ENCODE measurements around the gene CCDC33.

CCDC33 gene

GRCh38 chr15:74290645-74291044 is 54.5 kb downstream of the CCDC33 start:
- no peak for DNase-seq

DNA sequence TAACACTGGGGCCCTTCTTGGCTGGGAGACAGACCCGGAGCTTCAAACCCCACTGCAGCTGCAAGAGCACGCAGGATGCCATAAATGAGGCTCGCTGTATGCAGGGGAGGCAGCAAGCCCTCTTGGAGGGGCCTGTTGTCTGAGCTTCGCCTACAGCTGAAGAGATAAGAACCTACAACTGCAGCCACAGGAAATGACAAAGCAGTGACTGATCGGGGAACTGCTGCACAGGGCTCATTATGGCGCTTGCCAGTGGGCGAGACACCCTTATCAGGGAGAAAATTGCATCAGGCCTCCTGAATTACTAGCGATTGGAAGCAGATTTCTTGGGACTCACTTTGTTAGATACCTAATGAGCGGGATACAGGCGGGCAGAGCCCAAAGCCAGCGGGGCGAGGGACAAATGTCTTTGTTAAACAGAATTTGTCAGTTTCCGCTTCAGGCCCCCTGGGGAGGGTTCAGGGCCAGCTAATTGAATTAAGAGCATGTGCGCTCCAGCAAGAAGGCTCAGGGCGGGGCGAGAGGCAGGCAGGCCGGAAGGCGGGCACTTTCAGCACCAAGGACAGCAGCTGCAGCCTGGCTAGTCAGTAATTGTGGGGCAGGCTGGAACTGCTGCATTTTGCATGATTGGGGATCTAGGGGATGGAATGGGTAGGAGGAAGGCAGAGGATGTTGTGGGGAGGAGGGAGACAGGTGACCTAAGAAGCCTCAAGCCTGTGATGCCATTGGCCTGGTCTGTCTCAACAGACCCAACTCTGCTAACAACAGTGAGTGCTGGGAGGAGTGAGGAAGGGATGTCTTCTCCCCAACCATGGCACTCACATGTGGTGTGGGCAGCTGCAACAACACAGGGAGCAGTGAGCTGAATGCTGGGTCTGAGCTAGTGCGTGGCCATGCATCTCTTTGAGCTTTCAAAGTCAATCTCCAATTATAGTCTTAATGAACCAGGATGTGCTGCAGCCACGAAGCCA is 55.3 kb downstream of the CCDC33 start:
- peak in 11 of 14 donors; percentile 5 to 58 (median 16) for DNase-seq

- DNase-seq: no peak
These were observed 57.1 kb downstream of the CCDC33 start for GRCh38 chr15:74293021-74293810.

- no peak for DNase-seq
These were observed 57.9 kb downstream of the CCDC33 start for GRCh38 chr15:74294010-74294409.

DNA sequence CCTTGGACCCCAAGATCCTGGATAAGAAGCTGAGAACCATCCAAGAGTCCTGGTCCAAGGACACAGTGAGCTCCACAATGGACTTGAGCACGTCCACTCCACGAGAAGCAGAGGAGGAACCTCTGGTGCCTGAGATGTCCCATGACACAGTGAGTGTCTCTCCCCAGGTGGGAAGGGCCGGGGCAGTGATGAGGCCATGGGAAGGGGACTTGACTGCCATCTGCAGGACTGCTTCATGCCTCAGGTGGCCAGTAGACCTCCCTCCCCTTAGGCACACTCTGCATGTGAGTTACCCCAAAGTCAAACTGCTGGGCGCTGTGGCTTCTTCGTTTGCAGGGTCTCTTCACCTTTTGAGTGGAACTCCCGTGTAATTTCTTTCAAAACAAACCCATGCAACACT is 59.7 kb downstream of the CCDC33 start:
- no peak for DNase-seq

DNA sequence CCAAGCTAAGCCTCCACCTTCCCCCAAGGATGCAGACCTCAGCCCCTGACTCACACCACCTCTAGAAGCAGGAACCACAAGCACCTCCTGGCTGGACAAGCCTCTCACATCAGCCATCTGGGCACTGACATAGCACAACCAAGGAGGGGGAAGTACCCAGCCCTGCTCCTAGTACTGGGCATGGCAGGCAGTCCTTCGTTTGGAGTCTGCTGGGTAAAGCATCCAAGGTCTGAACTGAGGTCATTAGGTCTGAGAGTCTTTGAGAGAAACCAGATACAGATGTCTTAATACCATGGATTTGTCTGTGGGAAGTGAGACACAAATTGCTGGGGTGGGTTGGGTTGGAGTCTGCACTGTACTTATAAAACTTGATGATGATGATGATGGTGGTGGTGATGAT is 61.8 kb downstream of the CCDC33 start:
- no peak for DNase-seq

DNA sequence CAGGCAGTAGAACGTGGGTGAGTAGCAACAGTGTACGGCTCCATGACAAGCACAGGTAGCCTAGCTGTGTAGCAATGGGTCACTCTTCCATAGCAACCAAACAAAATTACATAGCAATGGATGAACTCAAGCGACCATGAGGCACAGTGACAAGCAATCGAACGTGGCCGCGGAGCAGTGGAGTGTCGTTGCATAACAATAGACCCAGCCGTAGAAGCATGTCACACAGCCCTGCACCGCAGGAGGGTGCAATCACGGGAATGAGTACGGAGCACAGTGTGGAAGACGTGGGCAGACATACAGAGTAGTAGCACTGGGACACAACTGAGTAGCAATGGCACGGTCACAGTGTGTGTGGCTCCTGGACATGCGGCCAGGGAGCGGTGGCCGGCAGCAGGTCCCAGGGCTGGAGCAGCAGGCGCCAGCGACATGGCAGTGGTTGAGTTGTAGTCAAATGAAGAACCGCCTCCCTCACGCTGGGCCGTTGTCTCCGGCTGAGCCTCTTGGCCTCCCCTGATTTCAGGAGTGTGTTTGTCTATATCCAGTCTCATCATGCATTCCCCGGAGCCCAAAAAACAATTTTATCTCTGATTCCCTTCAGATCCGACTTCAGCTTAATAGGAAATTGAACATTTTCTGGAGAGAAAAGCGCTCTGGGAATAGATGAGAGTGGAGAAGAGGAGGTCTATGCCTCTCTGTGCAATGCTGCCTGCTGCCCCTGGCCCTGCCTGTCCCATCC is 64.1 kb downstream of the CCDC33 start:
- no peak for DNase-seq

- no peak for DNase-seq
These were observed 65.6 kb downstream of the CCDC33 start for GRCh38 chr15:74301583-74302361.

GRCh38 chr15:74302821-74303359 is 66.8 kb downstream of the CCDC33 start:
- DNase-seq: peak in 1 of 14 donors; percentile 0

- DNase-seq: no peak
These were observed 67.7 kb downstream of the CCDC33 start for GRCh38 chr15:74303741-74304309.

DNA sequence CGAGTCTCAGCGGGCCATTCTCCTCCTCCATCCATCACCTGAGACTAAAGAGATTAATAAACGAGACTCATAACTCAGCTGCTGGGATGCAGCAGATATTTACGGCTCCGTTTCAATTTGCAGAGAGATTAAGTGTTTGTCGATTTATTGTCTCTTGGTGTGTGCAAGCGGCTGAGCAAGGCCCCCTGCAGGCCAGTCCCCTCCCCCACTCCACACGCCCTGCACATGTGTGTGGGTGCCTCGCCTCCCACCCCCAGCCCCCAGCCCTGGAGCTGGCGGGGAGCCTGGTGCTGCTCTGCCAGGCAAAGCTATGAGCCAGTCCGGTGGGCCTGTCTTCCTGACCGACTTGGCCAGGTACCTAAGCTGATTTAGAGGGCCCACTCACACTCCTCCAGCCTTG is 68.3 kb downstream of the CCDC33 start:
- no peak for DNase-seq

GRCh38 chr15:74305687-74306086 is 69.6 kb downstream of the CCDC33 start:
- DNase-seq: no peak

GRCh38 chr15:74306781-74307217 is 70.7 kb downstream of the CCDC33 start:
- DNase-seq: no peak

DNA sequence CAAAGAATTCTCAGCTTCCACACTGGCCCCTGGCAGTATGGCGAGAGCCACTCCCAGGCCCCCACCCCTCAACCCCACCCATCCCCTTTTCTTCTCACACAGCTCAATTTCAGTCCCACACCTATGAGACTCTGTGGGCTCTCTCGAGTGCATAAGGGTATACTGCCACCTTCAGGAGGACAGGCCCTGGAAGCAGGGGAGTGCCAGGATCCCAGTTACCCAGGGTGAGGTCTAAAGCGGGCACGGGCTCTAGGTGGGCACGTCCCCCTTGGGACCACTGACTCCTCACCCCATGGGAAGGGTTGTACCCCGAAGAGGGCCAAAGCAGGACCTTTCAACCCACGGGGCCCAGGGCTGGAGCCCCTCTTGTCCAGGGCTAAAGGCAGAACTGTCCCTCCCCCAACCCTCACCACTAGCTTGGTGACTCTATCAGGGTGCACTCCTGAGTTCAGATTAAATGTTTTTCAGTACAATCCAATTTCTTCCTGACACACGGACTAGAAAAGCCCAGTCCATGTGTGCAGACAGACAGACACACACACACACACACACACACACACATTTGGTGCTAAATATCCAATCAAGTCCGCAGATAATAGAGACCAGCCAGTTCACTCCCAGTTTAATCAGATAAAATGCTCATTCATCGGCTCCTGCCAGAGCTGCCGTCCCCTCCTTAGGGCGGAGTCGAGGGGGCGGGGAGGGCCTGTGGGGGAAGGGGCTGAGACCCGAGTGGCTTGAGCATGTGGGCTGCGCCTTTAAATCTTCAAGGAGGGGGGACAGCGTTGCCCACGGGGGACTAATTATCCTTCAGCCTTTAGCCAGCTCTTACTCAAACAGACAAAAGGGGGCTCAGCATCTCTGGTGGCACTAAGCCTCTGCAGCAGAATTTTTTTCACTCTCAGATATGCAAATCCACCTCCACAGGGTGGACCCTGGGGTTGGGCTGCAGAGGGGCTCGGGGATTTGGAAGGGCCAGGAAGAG is 72.0 kb downstream of the CCDC33 start:
- DNase-seq: peak in 5 of 14 donors; percentile 1 to 32 (median 7)

DNA sequence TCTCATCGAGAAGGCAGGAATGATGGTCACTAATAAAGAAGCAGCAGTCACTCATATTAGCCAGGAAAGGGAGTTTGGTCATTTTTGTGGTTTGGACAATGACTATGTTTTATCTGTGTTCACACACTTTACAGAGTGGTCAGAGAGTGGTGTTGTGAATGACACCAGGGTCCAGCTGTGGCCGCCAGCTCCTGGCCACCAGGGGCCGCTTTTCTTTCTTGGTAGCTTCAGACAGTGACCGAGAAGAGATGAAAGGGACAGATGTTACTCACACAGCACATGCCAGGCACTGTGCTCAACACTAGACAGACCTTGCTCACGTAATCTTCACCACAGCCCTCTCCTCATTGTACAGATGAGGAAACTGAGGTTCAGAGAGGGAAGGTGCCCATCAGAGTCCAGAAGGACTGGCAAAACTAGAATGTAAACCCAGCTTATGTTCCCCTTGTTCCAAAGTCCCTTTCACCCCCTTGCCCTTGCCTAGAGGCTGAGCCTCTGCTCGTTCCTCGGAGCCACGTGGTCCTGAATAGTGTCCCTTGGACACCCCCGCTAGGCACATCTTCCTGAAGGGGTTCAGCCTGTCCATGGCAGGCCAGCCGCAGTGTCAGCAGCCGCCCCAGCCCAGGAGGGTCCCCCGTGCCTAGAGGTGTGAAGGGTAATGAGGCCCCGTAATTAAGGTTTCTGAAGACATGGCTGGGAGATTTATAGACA is 75.8 kb downstream of the CCDC33 start:
- DNase-seq: no peak

GRCh38 chr15:74312445-74313007 is 76.4 kb downstream of the CCDC33 start:
- peak in 1 of 14 donors; percentile 49 for DNase-seq

DNA sequence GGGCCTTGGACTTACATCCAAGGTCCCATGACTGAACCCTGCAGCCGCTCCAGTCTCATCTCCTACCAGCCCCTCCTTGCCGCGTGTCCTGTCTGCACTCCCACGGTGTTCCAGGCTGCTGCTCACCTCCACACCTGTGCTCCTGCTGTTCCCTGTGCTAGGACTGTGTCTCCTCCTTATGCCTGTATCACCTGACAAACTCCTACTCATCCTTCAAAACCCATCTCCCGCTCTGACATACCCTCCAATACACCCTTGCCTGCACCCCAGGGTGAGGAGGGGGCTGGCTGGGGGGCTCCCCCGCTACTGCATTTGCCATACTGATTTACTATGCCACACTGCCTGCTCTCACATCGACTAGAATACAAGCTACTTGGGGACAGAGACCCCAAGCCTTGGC is 77.8 kb downstream of the CCDC33 start:
- no peak for DNase-seq

GRCh38 chr15:74314795-74315438 is 78.8 kb downstream of the CCDC33 start:
- no peak for DNase-seq

Measured in C1 segment of cervical spinal cord (tissue), 14 donors.